Measurements from ENCODE around the gene CLDN12. TPM values are rescaled to one million over a fixed set of nuclear protein-coding genes. Genes with fewer than 3 reads are reported as not detected.
"Not testable (repeated sequence)": the region's sequence is repeated elsewhere in the genome, so short reads cannot be mapped to it uniquely, and the experiment has no call there.

The CLDN12 gene
- total RNA-seq, 1 experiment from 2014 or later = 22.5 TPM

- Mint-ChIP-seq H3K36me3 (ENCODE audit: insufficient read depth, unreplicated experiment) (no peaks in the 10 kb centered on the region), H3K27ac (ENCODE audit: low read depth, unreplicated experiment) (peak overlapping the region; percentile 24), H3K27me3 (ENCODE audit: insufficient read depth, unreplicated experiment) (no peaks in the 10 kb centered on the region), H3K9me3 (ENCODE audit: unreplicated experiment) (no peaks in the 10 kb centered on the region), H3K4me3 (ENCODE audit: unreplicated experiment) (peak overlapping the region; percentile 63), H3K4me1 (ENCODE audit: insufficient read depth, unreplicated experiment) (peaks cover 8% of the 10 kb centered on the region)
- no TSS peak for BruUV-seq (replicated peaks)
- POLR2A ChIA-PET = interaction anchor here (0.6 to 1.2 kb wide), 7 partner anchors 32 to 713 kb away, joined by 3 read pairs; no protein-coding TSS in a partner anchor
- TF ChIP-seq, protein P1, sequence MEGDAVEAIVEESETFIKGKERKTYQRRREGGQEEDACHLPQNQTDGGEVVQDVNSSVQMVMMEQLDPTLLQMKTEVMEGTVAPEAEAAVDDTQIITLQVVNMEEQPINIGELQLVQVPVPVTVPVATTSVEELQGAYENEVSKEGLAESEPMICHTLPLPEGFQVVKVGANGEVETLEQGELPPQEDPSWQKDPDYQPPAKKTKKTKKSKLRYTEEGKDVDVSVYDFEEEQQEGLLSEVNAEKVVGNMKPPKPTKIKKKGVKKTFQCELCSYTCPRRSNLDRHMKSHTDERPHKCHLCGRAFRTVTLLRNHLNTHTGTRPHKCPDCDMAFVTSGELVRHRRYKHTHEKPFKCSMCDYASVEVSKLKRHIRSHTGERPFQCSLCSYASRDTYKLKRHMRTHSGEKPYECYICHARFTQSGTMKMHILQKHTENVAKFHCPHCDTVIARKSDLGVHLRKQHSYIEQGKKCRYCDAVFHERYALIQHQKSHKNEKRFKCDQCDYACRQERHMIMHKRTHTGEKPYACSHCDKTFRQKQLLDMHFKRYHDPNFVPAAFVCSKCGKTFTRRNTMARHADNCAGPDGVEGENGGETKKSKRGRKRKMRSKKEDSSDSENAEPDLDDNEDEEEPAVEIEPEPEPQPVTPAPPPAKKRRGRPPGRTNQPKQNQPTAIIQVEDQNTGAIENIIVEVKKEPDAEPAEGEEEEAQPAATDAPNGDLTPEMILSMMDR (IDR thresholded peaks at IDR 0.05; ENCODE audit: unreplicated experiment) = peak; percentile 62
- DNase-seq (ENCODE audit: unreplicated experiment) = peak; percentile 71
- intact Hi-C loops (cut with micrococcal nuclease) = loop anchor here (1.0 to 5.0 kb wide), 4 partner anchors 67 to 579 kb away; partner anchors contain the start of gene CDK14
- CTCF ChIA-PET = interaction anchor here (0.5 to 2.5 kb wide), 53 partner anchors 8 to 1690 kb away, joined by 3 to 19 read pairs (median 4); partner anchors contain the start of gene CDK14
Observed at GRCh38 chr7:90455163-90456030, 52.1 kb downstream of the CLDN12 start.

- TF ChIP-seq, protein P1 (IDR thresholded peaks at IDR 0.05; ENCODE audit: unreplicated experiment) = no peak
- POLR2A ChIA-PET = interaction anchor here (0.7 kb wide), 1 partner anchor 475 kb away, joined by 3 read pairs; no protein-coding TSS in a partner anchor
- no peaks in the 10 kb centered on the region for H3K27me3 Mint-ChIP-seq (ENCODE audit: insufficient read depth, unreplicated experiment)
- DNase-seq (ENCODE audit: unreplicated experiment) = no peak
- H3K4me1 Mint-ChIP-seq (ENCODE audit: insufficient read depth, unreplicated experiment) = peaks cover 8% of the 10 kb centered on the region
- H3K4me3 Mint-ChIP-seq (ENCODE audit: unreplicated experiment) = no peak overlapping the region
- H3K36me3 Mint-ChIP-seq (ENCODE audit: insufficient read depth, unreplicated experiment) = no peaks in the 10 kb centered on the region
- CTCF ChIA-PET = interaction anchor here (1.0 to 1.2 kb wide), 3 partner anchors 9 to 172 kb away, joined by 3 to 5 read pairs (median 4); no protein-coding TSS in a partner anchor
- H3K27ac Mint-ChIP-seq (ENCODE audit: low read depth, unreplicated experiment) = no peak overlapping the region
- BruUV-seq (replicated peaks) = no TSS peak
- H3K9me3 Mint-ChIP-seq (ENCODE audit: unreplicated experiment) = no peaks in the 10 kb centered on the region
- intact Hi-C loops (cut with micrococcal nuclease) = loop anchor here (5.0 kb wide), 1 partner anchor 64 kb away; no protein-coding TSS in a partner anchor
Observed at GRCh38 chr7:90458104-90458503, 54.8 kb downstream of the CLDN12 start.

DNA sequence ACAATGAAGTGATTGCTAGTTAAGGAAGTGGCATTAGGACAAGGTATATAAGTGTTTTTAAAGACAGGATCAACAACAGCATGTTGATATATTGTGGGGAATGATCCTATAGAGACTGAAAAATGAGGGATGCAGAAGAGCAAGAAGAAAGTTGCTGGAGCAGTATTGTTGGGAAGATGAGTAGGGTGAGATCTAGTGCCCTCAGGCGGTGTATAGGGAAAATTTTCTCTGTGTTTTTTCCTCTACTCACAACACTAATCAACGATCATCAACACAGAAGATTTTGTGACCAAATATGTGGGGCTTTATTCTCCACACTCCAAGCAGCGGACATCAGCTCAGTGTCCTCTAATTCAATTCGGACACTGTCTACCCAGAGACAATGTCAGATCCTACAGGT, 56.6 kb downstream of the CLDN12 start:
- no peak overlapping the region for H3K27ac Mint-ChIP-seq (ENCODE audit: low read depth, unreplicated experiment)
- intact Hi-C loops (cut with micrococcal nuclease) = loop anchor here (5.0 kb wide), 1 partner anchor 62 kb away; no protein-coding TSS in a partner anchor
- peaks cover 14% of the 10 kb centered on the region for H3K4me1 Mint-ChIP-seq (ENCODE audit: insufficient read depth, unreplicated experiment)
- DNase-seq (ENCODE audit: unreplicated experiment) = peak; percentile 14
- no peaks in the 10 kb centered on the region for H3K36me3 Mint-ChIP-seq (ENCODE audit: insufficient read depth, unreplicated experiment)
- no peaks in the 10 kb centered on the region for H3K27me3 Mint-ChIP-seq (ENCODE audit: insufficient read depth, unreplicated experiment)
- TF ChIP-seq, protein P1 (IDR thresholded peaks at IDR 0.05; ENCODE audit: unreplicated experiment) = no peak
- ChIA-PET CTCF (interaction anchor here (0.9 to 3.2 kb wide), 4 partner anchors 12 to 169 kb away, joined by 3 to 18 read pairs (median 6); no protein-coding TSS in a partner anchor), POLR2A (no interaction called here)
- H3K4me3 Mint-ChIP-seq (ENCODE audit: unreplicated experiment) = no peak overlapping the region
- H3K9me3 Mint-ChIP-seq (ENCODE audit: unreplicated experiment) = peaks cover under 1% of the 10 kb centered on the region
- BruUV-seq (replicated peaks) = no TSS peak

DNA sequence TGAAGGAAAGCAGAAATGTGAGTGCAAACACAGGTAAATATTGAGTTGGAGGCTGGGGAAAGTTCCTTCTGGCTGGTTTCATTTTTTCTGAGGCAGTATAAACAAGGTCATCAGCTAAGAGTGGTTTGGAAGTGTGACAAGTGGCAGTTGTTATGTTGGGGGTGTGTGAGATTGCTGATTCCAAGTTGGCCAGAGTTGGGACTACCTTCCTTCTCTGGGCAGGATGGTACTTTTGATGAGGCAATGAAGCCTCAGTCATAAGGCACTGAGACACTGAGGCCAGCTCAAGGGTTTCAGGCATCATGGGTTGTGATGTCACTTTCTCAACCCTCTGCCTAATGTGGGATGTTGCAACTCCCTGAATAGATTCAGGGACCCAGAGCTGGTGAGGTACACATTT, 58.0 kb downstream of the CLDN12 start:
- CTCF ChIA-PET = interaction anchor here (0.6 to 3.2 kb wide), 3 partner anchors 168 to 236 kb away, joined by 3 to 18 read pairs (median 3); no protein-coding TSS in a partner anchor
- DNase-seq (ENCODE audit: unreplicated experiment) = peak; percentile 14
- no peaks in the 10 kb centered on the region for H3K27me3 Mint-ChIP-seq (ENCODE audit: insufficient read depth, unreplicated experiment)
- H3K9me3 Mint-ChIP-seq (ENCODE audit: unreplicated experiment) = peaks cover 12% of the 10 kb centered on the region
- peaks cover 6% of the 10 kb centered on the region for H3K4me1 Mint-ChIP-seq (ENCODE audit: insufficient read depth, unreplicated experiment)
- H3K36me3 Mint-ChIP-seq (ENCODE audit: insufficient read depth, unreplicated experiment) = no peaks in the 10 kb centered on the region
- H3K4me3 Mint-ChIP-seq (ENCODE audit: unreplicated experiment) = no peak overlapping the region
- H3K27ac Mint-ChIP-seq (ENCODE audit: low read depth, unreplicated experiment) = no peak overlapping the region
- no TSS peak for BruUV-seq (replicated peaks)
- intact Hi-C loops (cut with micrococcal nuclease) = no loop called here
- POLR2A ChIA-PET = no interaction called here
- TF ChIP-seq, protein P1 (IDR thresholded peaks at IDR 0.05; ENCODE audit: unreplicated experiment) = no peak

DNA sequence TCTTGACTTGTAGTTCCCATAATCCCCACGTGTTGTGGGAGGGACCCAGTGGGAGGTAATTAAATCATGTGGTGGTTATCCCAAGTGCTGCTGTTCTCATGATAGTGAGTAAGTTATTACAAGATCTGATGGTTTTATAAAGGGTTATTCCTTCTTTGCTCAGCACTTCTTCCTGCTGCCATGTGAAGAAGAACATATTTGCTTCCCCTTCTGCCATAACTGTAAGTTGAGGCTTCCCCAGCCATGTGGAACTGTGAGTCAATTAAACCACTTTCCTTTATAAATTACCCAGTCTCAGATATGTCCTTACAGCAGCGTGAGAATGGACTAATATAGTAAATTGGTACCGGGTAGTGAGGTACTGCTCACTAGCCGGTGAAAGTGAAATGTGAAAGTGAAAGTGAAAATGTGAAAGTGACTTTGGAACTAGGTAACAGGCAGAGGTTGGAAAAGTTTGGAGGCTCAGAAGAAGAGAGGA, 59.9 kb downstream of the CLDN12 start:
- peak overlapping the region; percentile 44 for H3K4me3 Mint-ChIP-seq (ENCODE audit: unreplicated experiment)
- peak overlapping the region; percentile 22 for H3K27ac Mint-ChIP-seq (ENCODE audit: low read depth, unreplicated experiment)
- H3K36me3 Mint-ChIP-seq (ENCODE audit: insufficient read depth, unreplicated experiment); CTCF ChIA-PET; POLR2A ChIA-PET; H3K27me3 Mint-ChIP-seq (ENCODE audit: insufficient read depth, unreplicated experiment); H3K4me1 Mint-ChIP-seq (ENCODE audit: insufficient read depth, unreplicated experiment); BruUV-seq (replicated peaks); intact Hi-C loops (cut with micrococcal nuclease): not testable (repeated sequence)
- H3K9me3 Mint-ChIP-seq (ENCODE audit: unreplicated experiment) = peaks cover 12% of the 10 kb centered on the region
- peak; percentile 8 for DNase-seq (ENCODE audit: unreplicated experiment)
